ENCODE measurements around the gene XYLT1.
A peak's percentile ranks its signal among the peaks of the same experiment; 100 is the strongest.

The XYLT1 gene

GRCh38 chr16:17331991-17332390 lies 138.8 kb downstream of the XYLT1 start:
- no peaks in the 10 kb centered on the region for H3K27me3 Mint-ChIP-seq
- DNase-seq = no peak
- peaks cover 23 to 37% of the 10 kb centered on the region in 2 donors for H3K36me3 Mint-ChIP-seq
- no peak overlapping the region for H3K4me3 Mint-ChIP-seq
- H3K9me3 Mint-ChIP-seq = no peaks in the 10 kb centered on the region
- no peak for ATAC-seq (replicated peaks)
- H3K27ac Mint-ChIP-seq = peak overlapping the region; percentile 47
- peaks cover 32 to 62% of the 10 kb centered on the region in 2 donors for H3K4me1 Mint-ChIP-seq

GRCh38 chr16:17331071-17331607 lies 139.6 kb downstream of the XYLT1 start:
- DNase-seq (no peak), ATAC-seq (replicated peaks) (no peak)
- Mint-ChIP-seq H3K4me1 (peaks cover 31 to 64% of the 10 kb centered on the region in 2 donors), H3K9me3 (no peaks in the 10 kb centered on the region), H3K36me3 (peaks cover 21 to 34% of the 10 kb centered on the region in 2 donors), H3K4me3 (no peak overlapping the region), H3K27ac (no peak overlapping the region), H3K27me3 (no peaks in the 10 kb centered on the region)

GRCh38 chr16:17330044-17330443 lies 140.7 kb downstream of the XYLT1 start:
- Mint-ChIP-seq H3K4me1 (peaks cover 30 to 58% of the 10 kb centered on the region in 2 donors), H3K36me3 (peaks cover 15 to 26% of the 10 kb centered on the region in 2 donors), H3K27ac (peak overlapping the region; percentile 39), H3K27me3 (no peaks in the 10 kb centered on the region), H3K9me3 (no peaks in the 10 kb centered on the region), H3K4me3 (no peak overlapping the region)
- DNase-seq (no peak), ATAC-seq (replicated peaks) (no peak)

GRCh38 chr16:17329391-17329790 lies 141.4 kb downstream of the XYLT1 start:
- H3K4me1 Mint-ChIP-seq = peaks cover 25 to 52% of the 10 kb centered on the region in 2 donors
- H3K27me3 Mint-ChIP-seq = no peaks in the 10 kb centered on the region
- no peak overlapping the region for H3K27ac Mint-ChIP-seq
- DNase-seq (no peak), ATAC-seq (replicated peaks) (no peak)
- no peaks in the 10 kb centered on the region for H3K9me3 Mint-ChIP-seq
- H3K36me3 Mint-ChIP-seq = peaks cover 10 to 19% of the 10 kb centered on the region in 2 donors
- no peak overlapping the region for H3K4me3 Mint-ChIP-seq

GRCh38 chr16:17328932-17329331 lies 141.8 kb downstream of the XYLT1 start:
- peaks cover 23 to 51% of the 10 kb centered on the region in 2 donors for H3K4me1 Mint-ChIP-seq
- H3K4me3 Mint-ChIP-seq = no peak overlapping the region
- no peaks in the 10 kb centered on the region for H3K9me3 Mint-ChIP-seq
- ATAC-seq (replicated peaks) = no peak
- H3K27me3 Mint-ChIP-seq = no peaks in the 10 kb centered on the region
- no peak overlapping the region for H3K27ac Mint-ChIP-seq
- peaks cover 7 to 17% of the 10 kb centered on the region in 2 donors for H3K36me3 Mint-ChIP-seq
- no peak for DNase-seq

- H3K36me3 Mint-ChIP-seq = peaks cover 6 to 15% of the 10 kb centered on the region in 2 donors
- DNase-seq = no peak
- no peaks in the 10 kb centered on the region for H3K9me3 Mint-ChIP-seq
- no peaks in the 10 kb centered on the region for H3K27me3 Mint-ChIP-seq
- peak overlapping the region; percentile 49 for H3K27ac Mint-ChIP-seq
- peaks cover 22 to 57% of the 10 kb centered on the region in 2 donors for H3K4me1 Mint-ChIP-seq
- no peak for ATAC-seq (replicated peaks)
- H3K4me3 Mint-ChIP-seq = no peak overlapping the region
Measured at GRCh38 chr16:17327664-17328335, 143.0 kb downstream of the XYLT1 start.

GRCh38 chr16:17325476-17326143 lies 145.2 kb downstream of the XYLT1 start:
- Mint-ChIP-seq H3K4me3 (no peak overlapping the region), H3K27ac (no peak overlapping the region)

GRCh38 chr16:17324451-17324850 lies 146.3 kb downstream of the XYLT1 start:
- H3K27ac Mint-ChIP-seq = no peak overlapping the region
- ATAC-seq (replicated peaks) = no peak
- no peak overlapping the region for H3K4me3 Mint-ChIP-seq
- peaks cover 32 to 66% of the 10 kb centered on the region in 2 donors for H3K4me1 Mint-ChIP-seq
- H3K9me3 Mint-ChIP-seq = no peaks in the 10 kb centered on the region
- H3K36me3 Mint-ChIP-seq = peaks cover 10 to 21% of the 10 kb centered on the region in 2 donors
- no peak for DNase-seq
- H3K27me3 Mint-ChIP-seq = no peaks in the 10 kb centered on the region

More at GRCh38 chr16:17325476-17326143, 145.2 kb downstream of the XYLT1 start:
- H3K4me1 Mint-ChIP-seq = peaks cover 30 to 63% of the 10 kb centered on the region in 2 donors
- peaks cover 10 to 18% of the 10 kb centered on the region in 2 donors for H3K36me3 Mint-ChIP-seq
- ATAC-seq (replicated peaks) (no peak), DNase-seq (no peak)
- no peaks in the 10 kb centered on the region for H3K27me3 Mint-ChIP-seq
- no peaks in the 10 kb centered on the region for H3K9me3 Mint-ChIP-seq

- Mint-ChIP-seq H3K4me1 (peaks cover 33 to 71% of the 10 kb centered on the region in 2 donors), H3K36me3 (peaks cover 14 to 21% of the 10 kb centered on the region in 2 donors), H3K27me3 (no peaks in the 10 kb centered on the region), H3K4me3 (no peak overlapping the region), H3K9me3 (no peaks in the 10 kb centered on the region), H3K27ac (no peak overlapping the region)
- DNase-seq (no peak), ATAC-seq (replicated peaks) (no peak)
Measured at GRCh38 chr16:17323171-17323570, 147.6 kb downstream of the XYLT1 start.

- no peak for DNase-seq
- H3K4me3 Mint-ChIP-seq = no peak overlapping the region
- no peaks in the 10 kb centered on the region for H3K27me3 Mint-ChIP-seq
- H3K9me3 Mint-ChIP-seq = peaks cover 3% of the 10 kb centered on the region in 2 donors
- ATAC-seq (replicated peaks) = no peak
- peaks cover 25 to 33% of the 10 kb centered on the region in 2 donors for H3K36me3 Mint-ChIP-seq
- H3K27ac Mint-ChIP-seq = no peak overlapping the region
- peaks cover 39 to 77% of the 10 kb centered on the region in 2 donors for H3K4me1 Mint-ChIP-seq
Measured at GRCh38 chr16:17321824-17322223, 148.9 kb downstream of the XYLT1 start.

- Mint-ChIP-seq H3K9me3 (peaks cover 3% of the 10 kb centered on the region in 2 donors), H3K4me3 (no peak overlapping the region), H3K27ac (no peak overlapping the region), H3K27me3 (no peaks in the 10 kb centered on the region), H3K4me1 (peaks cover 49 to 84% of the 10 kb centered on the region in 2 donors), H3K36me3 (peaks cover 29 to 42% of the 10 kb centered on the region in 2 donors)
- DNase-seq (no peak), ATAC-seq (replicated peaks) (peak; percentile 61 to 62)
Measured at GRCh38 chr16:17320009-17320408, 150.8 kb downstream of the XYLT1 start.

- Mint-ChIP-seq H3K36me3 (peaks cover 32 to 46% of the 10 kb centered on the region in 2 donors), H3K9me3 (peaks cover 6 to 7% of the 10 kb centered on the region in 2 donors), H3K4me3 (no peak overlapping the region), H3K27me3 (no peaks in the 10 kb centered on the region), H3K4me1 (peaks cover 51 to 91% of the 10 kb centered on the region in 2 donors), H3K27ac (peak overlapping the region; percentile 2)
- DNase-seq (no peak), ATAC-seq (replicated peaks) (no peak)
Measured at GRCh38 chr16:17318238-17318637, 152.5 kb downstream of the XYLT1 start.

GRCh38 chr16:17316005-17316404 lies 154.8 kb downstream of the XYLT1 start:
- ATAC-seq (replicated peaks) (no peak), DNase-seq (no peak)
- H3K9me3 Mint-ChIP-seq = peaks cover 7 to 11% of the 10 kb centered on the region in 2 donors
- peaks cover 49 to 81% of the 10 kb centered on the region in 2 donors for H3K4me1 Mint-ChIP-seq
- H3K36me3 Mint-ChIP-seq = peaks cover 41 to 51% of the 10 kb centered on the region in 2 donors
- H3K4me3 Mint-ChIP-seq = no peak overlapping the region
- peak overlapping the region; percentile 4 for H3K27ac Mint-ChIP-seq
- H3K27me3 Mint-ChIP-seq = no peaks in the 10 kb centered on the region

GRCh38 chr16:17313793-17314547 lies 156.8 kb downstream of the XYLT1 start:
- H3K4me3 Mint-ChIP-seq = no peak overlapping the region

More at GRCh38 chr16:17313793-17314547, 156.8 kb downstream of the XYLT1 start:
- no peak for DNase-seq
- peaks cover 52 to 82% of the 10 kb centered on the region in 2 donors for H3K4me1 Mint-ChIP-seq
- peaks cover 11 to 19% of the 10 kb centered on the region in 2 donors for H3K9me3 Mint-ChIP-seq
- no peaks in the 10 kb centered on the region for H3K27me3 Mint-ChIP-seq
- peaks cover 56 to 61% of the 10 kb centered on the region in 2 donors for H3K36me3 Mint-ChIP-seq
- ATAC-seq (replicated peaks) = no peak
- peak overlapping the region; percentile 34 for H3K27ac Mint-ChIP-seq
